Ishikawa (cell line): ENCODE measurements around the gene BABAM2.

Experiments
- CEBPB ChIP-seq: IDR thresholded peaks from 2 replicates; pipeline ENCODE4 v1.6.1; 2012
- CREB1 ChIP-seq: IDR thresholded peaks from 2 replicates; pipeline ENCODE4 v1.6.1; 2012; ENCODE audit warnings: low read depth
- EGR1 ChIP-seq: IDR thresholded peaks from 2 replicates; pipeline ENCODE4 v1.6.1; 2012
- EP300 ChIP-seq: IDR thresholded peaks from 2 replicates; pipeline ENCODE4 v1.6.1; 2012; ENCODE audit warnings: borderline replicate concordance
- FOXM1 ChIP-seq: IDR thresholded peaks from 2 replicates; pipeline ENCODE4 v1.6.1; 2012; ENCODE audit warnings: low read depth, borderline replicate concordance
- MAX ChIP-seq: IDR thresholded peaks from 2 replicates; pipeline ENCODE4 v1.6.1; 2012
- NFIC ChIP-seq: IDR thresholded peaks from 2 replicates; pipeline ENCODE4 v1.6.1; 2012
- RAD21 ChIP-seq: IDR thresholded peaks from 2 replicates; pipeline ENCODE4 v1.6.1; 2012; ENCODE audit warnings: low read depth
- REST ChIP-seq: IDR thresholded peaks from 2 replicates; pipeline ENCODE4 v1.6.1; 2012; ENCODE audit warnings: low read depth, mild to moderate bottlenecking
- TAF1 ChIP-seq: IDR thresholded peaks from 2 replicates; pipeline ENCODE4 v1.6.1; 2012; ENCODE audit warnings: low read depth, mild to moderate bottlenecking
- TCF12 ChIP-seq: IDR thresholded peaks from 2 replicates; pipeline ENCODE4 v1.6.1; 2012; ENCODE audit warnings: low read depth
- TEAD4 ChIP-seq: IDR thresholded peaks from 2 replicates; pipeline ENCODE4 v1.6.1; 2012
- USF1 ChIP-seq: IDR thresholded peaks from 2 replicates; pipeline ENCODE4 v1.6.1; 2012
- YY1 ChIP-seq: IDR thresholded peaks from 2 replicates; pipeline ENCODE4 v1.6.1; 2012; ENCODE audit warnings: low read depth
- ZBTB7A ChIP-seq: IDR thresholded peaks from 2 replicates; pipeline ENCODE4 v1.6.1; 2012; ENCODE audit warnings: low read depth

BABAM2 gene

GRCh38 chr2:28294451-28294850, 403.9 kb downstream of the BABAM2 start:
- TF ChIP-seq REST (no peak), USF1 (no peak), RAD21 (no peak), TEAD4 (no peak), CEBPB (no peak), EGR1 (no peak), FOXM1 (no peak), MAX (no peak), TCF12 (no peak)

GRCh38 chr2:28296243-28296642, 405.7 kb downstream of the BABAM2 start:
- TF ChIP-seq USF1, result no peak
- TF ChIP-seq TEAD4, result no peak
- TF ChIP-seq YY1, result no peak
- no peak for TF ChIP-seq CEBPB
- no peak for TF ChIP-seq EP300

GRCh38 chr2:28296904-28297303, 406.4 kb downstream of the BABAM2 start:
- TF ChIP-seq TAF1, result no peak
- TF ChIP-seq MAX, result no peak
- TF ChIP-seq FOXM1, result no peak
- no peak for TF ChIP-seq EGR1
- no peak for TF ChIP-seq ZBTB7A
- TF ChIP-seq USF1, result no peak
- no peak for TF ChIP-seq RAD21
- no peak for TF ChIP-seq EP300
- TF ChIP-seq YY1, result no peak

- TF ChIP-seq ZBTB7A, result no peak
- TF ChIP-seq TEAD4, result no peak
- no peak for TF ChIP-seq YY1
- TF ChIP-seq MAX, result no peak
- no peak for TF ChIP-seq RAD21
- TF ChIP-seq NFIC, result no peak
- TF ChIP-seq EP300, result no peak
- TF ChIP-seq REST, result no peak
- TF ChIP-seq CREB1, result no peak
- no peak for TF ChIP-seq USF1
- TF ChIP-seq TCF12, result no peak
- no peak for TF ChIP-seq CEBPB
- no peak for TF ChIP-seq FOXM1
- no peak for TF ChIP-seq TAF1
- no peak for TF ChIP-seq EGR1
Measured at GRCh38 chr2:28297531-28297930, 407.0 kb downstream of the BABAM2 start.

GRCh38 chr2:28298406-28298805, 407.9 kb downstream of the BABAM2 start:
- no peak for TF ChIP-seq EGR1
- TF ChIP-seq YY1, result no peak
- no peak for TF ChIP-seq USF1
- TF ChIP-seq RAD21, result no peak
- no peak for TF ChIP-seq TEAD4
- TF ChIP-seq ZBTB7A, result no peak
- no peak for TF ChIP-seq NFIC
- no peak for TF ChIP-seq EP300
- no peak for TF ChIP-seq CEBPB
- TF ChIP-seq TAF1, result no peak
- TF ChIP-seq CREB1, result no peak
- no peak for TF ChIP-seq MAX
- no peak for TF ChIP-seq FOXM1
